ENCODE data around the gene CBX4. TPM values are rescaled to one million over a fixed set of nuclear protein-coding genes. Genes with fewer than 3 reads are reported as not detected.
A peak's percentile ranks its signal among the peaks of the same experiment; 100 is the strongest.

Gene CBX4
- 11.0 TPM for polyA plus RNA-seq (ENCODE audit: insufficient read length)

DNA sequence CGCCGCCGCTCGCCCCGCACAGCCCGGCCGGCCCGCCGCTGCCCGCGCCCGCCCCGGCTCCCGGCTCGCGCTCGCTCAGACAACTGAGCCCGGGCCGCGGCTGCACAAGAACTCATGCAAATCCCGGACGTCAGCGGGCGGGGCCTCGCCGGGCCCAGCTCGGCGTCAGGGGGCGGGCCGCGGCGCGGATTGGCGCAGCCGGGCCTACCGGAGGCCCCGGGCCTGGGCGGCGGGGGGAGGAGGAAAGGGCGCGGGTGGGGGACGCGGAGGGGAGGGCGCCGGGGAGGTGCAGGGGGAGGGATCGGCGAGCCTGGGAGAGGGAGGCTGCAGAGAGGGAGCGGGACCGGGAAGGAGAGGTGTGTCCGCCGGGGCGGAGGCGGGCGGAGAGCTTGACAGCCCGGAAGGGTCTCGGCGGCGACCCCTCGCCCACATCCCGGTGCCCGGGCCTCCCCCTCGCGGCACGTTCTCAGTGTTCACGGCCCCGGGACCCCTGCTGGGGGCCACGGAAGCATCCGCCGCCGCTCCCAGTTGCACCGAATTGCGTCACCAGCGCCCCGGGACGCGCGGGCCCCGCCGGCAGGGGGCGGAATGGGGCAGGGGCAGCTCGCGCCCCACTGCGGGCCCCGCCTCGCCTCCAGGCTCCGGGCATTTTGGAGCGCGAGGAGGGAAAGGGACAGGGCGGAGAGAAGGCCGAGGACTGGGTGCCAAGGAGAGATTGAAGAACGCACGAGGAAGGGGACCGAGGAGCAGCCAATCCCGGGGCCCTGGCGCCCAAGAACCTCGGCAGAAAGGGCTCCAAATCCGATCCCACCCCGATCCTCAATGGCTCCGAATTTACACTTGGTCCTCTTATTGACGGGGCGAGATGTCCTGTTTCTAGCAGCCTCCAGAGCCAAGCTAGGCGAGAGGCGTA is at the start of gene CBX4:
Gene CBX4 (minus strand): TSS at position 85 of the 913 bp plus-strand sequence. CDS start 189 bp downstream, outside the sequence.
- peak; percentile 94 for DNase-seq

DNA sequence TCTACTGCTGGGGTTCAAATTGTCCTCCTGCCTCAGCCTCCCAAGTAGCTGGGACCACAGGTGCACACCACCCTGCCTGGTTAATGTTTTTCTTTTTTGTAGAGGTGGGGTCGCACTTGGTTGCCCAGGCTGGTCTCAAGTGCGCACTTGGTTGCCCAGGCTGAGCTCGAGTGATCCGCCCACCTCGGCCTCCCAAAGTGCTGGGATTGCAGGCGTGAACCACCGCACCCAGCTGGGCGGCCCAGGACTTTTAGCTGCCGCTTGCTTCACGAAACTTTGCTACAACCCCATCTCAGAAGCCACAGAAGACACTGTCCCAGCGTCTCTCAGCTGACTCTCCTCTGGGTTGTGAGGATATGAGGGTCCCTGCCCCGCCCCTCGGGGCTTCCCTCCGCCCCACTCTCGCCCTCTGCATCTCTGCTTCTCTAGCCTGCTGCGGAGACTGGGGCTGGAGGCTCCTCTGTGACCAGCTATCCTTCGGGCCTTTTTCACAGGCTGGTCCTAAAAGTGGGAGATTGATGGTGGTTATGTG is 48.8 kb upstream of the CBX4 start:
- no peak for DNase-seq

DNA sequence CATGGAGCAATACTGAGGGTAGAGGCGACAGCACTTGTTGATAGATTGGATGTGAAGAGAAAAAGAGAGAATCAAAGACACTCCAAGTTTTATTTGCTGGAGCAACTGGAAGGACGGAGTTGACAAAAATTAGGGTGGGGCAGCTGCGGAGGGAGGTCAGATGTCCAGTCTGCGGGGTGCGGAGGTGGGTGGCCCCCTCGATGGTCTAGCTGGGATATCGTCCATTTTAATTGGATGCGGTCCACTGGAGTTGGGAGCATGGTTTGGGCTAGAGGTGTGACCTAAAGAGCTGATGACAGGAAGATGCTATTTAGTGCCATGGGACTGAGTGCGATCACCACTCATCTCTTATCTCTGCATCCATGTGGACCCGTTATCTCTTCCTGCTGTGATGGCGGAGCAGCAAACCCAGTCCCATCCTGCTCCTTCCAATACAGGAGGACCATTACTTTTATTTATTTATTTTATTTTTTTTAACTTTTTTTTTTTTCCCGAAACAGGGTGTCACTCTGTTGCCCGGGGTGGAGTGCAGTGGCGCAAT is 48.3 kb upstream of the CBX4 start:
- no peak for DNase-seq

DNA sequence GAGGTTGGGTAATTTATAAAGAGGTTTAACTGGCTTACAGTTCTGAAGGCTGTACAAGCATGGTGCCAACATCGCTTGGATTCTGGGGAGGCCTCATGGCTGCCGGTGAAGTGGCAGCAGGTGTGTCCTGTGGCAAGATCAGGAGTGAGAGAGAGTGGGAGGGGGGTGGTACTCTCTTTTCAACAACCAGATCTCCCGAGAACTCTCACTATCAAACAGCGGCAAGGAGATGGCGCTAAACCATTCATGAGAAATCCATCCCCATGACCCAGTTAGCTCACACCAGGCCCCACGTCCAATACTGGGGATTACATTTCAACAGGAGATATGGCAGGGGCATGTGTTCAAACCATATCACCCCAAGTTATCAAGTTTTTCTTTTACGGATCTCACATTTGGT is 44.0 kb upstream of the CBX4 start:
- DNase-seq = no peak

DNA sequence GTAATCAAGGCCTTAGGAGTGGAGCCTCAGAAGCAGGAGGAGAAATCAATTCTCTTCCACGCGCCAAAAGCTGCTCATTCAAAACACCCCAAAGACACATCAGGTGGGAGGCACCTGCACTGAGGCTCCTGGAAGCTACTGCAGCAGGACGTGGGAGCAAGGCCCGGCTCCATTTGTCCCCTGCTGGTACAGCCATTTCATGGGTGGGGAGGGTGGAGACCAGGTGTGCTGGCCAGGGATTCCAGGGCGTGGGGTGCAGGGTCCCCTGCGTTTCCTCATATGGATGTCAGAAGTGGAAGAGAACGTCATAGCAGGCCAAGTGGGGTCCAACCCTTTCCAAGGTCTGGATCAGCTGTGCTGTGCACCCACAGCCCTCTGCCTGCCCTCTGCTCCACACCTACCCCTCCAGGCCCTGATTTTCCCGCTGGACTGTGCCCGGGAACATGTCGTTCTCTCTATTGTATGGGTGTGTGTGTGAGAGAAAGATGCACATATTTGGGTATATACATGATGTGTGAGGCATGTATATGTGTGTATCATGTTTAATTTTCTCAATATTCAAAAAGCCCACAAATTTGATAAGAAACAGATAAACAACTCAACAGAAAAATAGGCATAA is 39.2 kb upstream of the CBX4 start:
- no peak for DNase-seq

DNA sequence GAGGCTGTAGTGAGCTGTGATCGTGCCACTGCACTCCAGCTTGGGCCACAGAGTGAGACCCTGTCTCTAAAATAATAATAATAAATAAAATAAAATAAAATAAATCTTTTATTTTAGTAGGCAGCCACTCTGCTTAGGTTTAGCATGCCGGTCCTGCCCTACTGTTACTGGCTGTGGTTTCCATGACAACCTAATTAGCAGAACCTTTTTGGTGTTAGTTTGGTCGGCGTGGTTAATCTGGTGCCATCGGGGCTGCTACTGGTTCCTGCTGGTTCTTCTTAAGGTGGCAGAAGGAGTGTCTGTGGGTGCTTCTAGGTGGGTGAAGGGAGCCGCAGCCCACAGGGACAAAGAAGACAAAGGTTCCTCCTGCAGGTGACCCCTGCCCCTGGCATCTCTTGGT is 37.8 kb upstream of the CBX4 start:
- DNase-seq = no peak

DNA sequence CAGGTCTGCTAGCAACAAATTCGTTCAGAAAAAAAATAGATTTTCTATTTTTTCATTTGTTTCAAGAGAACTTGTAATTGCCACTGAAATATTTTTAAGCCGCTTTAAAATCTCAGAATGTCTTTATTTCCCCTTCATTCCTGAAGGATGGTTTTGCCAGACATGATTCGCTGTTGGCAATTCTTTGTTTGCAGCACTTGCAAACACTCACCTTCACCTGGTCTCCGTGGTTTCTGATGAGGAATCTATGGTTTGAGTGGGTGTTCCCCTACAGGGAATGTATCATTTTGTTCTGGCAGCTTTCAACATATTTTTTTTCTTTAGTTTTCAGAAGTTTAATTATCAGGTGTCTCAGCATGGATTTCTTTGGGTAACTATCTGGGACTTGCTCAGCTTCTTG is 36.3 kb upstream of the CBX4 start:
- DNase-seq = no peak

DNA sequence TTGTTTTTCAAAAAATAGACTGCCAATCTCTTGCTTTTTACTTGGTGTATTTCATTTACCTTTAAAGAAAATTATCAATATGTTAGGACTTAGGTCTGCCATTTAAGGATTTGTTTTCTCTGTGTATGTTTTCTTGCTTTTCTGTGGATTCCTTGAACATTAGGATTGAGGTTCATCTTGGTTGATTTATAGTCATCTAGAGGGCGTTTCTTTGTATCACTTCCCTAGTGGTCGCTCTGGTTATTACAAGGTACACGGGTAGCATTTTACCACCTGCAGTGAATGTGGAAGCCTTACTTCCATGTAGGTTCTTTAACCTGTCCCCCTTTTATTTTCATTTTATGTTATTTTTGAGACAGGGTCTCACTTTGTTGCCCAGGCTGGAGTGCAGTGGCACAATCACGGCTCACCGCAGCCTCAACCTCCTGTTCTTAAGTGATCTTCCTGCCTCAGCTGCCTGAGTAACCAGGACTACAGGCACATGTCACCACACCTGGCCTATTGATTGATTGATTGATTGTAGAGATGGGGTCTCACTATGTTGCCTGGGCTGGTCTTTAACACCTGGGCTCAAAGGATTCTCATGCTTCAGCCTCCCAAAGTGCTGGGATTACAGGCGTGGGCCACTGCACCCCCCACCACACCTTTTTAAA is 35.2 kb upstream of the CBX4 start:
- no peak for DNase-seq

DNA sequence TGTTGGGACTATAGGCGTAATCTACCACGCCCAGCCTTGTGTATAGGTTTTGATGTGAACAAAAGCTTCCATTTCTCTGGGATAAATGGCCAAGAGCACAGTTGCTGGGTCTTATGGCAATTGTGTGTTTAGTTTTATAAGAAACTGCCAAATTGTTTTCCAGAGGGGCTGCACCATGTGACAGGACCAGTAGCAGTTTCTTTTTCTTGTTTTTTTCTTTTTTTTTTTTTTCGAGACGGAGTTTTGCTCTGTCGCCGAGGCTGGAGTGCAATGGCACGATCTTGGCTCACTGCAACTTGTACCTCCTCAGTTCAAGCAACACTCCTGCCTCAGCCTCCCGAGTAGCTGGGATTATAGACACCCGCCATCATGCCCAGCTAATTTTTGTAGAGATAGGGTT is 34.3 kb upstream of the CBX4 start:
- no peak for DNase-seq

DNA sequence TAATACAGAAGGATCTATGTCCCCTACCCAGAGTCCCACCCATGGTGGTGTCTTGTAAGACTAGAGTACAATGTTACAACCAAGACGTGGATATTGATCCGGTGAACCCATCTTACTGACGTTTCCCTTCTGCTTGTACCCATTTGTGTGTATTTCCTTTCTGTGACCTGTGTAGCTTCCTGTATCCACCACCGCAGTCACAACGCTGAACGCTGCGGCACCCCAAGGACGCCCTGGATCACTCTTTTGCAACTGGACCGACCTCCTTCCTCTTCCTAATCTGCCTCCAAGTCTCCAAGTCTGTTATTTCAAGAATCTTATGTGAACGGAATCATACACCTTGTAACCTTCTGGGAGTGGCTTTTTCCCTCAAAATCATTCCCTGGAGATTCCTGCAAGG is 33.5 kb upstream of the CBX4 start:
- DNase-seq = no peak

DNA sequence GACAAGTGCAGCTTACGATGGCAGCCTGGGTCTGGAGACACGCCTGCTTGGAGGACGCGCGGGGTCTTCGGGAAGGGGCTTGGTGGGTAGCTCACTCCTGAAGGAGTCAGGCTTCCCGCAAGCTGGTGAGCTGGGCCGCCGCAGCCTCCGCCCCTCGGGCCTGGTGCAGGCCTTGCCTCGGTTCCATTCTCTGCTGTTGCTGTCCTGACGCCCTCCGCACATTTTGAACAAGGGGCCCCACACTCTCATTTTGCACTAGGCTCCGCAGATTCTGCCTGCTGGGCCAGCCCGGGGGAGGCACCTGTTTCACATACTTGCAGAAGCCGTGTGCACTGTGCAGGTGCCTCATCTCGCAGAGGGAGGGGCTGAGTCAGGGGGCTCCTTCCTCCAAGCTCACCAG is 31.9 kb upstream of the CBX4 start:
- DNase-seq = no peak

DNA sequence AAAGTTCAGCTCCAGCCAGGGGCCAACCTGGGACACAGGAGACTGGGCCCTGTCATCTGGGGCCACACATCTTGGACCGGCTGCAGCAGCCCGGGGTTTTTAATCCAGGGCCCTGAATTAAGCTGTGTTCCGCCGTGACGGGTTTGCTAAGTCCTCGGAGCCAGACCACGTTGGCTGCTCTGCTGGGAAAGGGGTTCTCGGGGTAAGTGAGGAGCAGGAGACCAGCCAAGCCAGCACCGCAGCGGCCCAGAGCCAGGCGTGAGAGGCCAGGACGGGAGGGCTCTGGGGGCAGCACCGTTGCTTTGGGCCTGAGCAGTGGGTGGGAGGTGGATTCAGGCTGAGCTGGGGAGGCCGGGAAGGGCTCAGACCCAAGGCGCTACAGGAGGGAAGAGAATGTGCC is 31.3 kb upstream of the CBX4 start:
- no peak for DNase-seq

DNA sequence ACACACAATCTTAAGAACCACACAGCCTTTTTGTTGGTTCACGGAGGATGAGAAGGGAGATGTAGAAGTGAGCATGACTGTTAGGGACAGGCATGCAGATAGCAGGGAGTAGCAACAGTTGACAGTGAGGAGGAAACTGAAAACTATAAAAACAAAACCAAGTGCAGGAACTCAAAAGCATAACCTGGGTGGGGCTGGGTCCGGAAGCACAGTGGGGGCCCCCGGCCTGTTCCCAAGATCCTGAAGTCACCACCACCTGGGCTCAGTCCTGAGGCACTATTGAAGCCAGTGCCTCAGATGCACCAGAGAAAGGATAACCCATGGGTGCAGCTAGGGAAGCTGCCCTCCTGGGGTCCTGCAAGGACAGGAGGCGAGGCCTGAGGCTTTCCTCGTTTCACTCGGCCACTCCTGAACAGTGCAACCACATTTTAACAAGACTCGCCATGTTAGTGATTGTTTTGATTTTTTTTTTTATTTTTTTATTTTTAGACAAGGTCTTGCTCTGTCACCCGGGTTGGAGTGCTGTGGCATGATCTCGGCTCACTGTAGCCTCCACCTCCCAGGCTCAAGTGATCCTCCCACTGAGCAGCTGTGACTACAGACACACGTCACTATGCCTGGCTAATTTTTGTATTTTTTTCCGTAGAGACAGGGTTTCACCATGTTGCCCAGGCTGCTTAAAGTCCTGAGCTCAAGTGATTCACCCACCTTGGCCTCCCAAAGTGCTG is 27.7 kb upstream of the CBX4 start:
- DNase-seq = no peak

DNA sequence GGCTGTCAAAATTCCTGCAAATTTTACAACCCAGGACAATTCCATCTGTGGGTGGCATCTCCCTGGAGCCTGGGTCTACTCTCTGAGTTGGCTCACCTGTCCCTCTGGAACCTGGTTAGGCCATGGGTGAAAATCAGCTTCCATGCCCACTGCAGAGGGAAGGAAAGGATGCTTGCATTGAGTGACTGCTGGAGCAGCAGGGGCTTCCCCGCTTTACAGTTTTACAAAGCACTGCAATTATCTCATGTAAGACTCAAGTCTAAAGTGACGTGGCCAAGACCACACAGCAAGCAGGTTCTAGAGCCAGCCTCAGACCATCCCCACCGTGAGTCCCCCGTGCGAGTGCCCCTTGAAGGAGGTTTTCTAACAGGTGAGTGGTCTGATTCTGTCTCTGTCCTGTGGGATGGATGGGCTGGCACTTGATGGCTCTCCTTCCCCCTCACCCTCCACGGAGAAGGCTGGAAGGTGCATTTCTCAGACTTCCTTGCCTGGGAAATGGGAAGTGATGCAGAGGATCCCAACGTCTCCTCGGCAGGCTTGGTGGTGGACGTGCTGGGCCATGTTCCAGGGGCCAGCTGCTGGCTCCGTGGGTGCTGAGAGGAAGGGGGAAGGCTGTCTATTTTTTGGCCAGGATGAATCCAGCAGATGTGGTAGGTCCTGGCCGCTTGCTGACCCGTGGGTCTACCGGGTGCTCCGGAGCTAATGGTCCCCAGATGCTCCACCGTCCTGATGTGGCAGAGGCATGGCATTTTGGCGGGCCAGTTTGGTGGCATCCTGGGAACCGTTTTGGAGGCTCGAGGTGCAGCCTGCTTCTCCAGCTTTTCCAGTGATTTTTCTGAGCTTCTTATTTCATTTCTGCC is 26.3 kb upstream of the CBX4 start:
- DNase-seq = no peak

DNA sequence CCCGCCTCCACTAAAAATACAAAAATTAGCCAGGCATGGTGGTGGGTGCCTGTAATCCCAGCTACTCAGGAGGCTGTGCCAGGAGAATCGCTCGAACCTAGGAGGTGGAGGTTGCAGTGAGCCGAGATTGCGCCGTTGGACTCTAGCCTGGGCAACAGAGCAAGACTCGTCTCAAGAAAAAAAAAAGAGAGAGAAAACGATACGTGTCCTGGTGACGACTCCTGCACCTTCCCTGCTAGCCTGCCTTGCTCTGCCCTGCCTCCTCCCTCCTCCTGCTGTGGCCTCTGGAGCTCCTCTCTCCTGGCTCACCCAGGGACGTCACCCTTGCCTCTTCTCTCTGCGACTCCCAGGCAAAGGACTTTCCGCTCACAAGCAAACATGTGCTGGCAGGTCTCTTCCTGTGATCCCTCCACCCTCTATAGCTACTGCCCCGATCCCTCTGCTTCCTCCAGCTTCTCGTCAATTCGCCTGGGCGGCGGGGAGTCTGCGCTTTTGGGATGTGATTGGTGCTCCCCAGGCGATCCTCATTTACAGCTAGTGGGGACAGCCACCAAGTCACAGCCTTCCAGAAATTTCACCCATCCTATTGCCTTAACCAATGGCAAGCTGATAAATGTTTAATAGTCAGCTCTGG is 25.5 kb upstream of the CBX4 start:
- no peak for DNase-seq

DNA sequence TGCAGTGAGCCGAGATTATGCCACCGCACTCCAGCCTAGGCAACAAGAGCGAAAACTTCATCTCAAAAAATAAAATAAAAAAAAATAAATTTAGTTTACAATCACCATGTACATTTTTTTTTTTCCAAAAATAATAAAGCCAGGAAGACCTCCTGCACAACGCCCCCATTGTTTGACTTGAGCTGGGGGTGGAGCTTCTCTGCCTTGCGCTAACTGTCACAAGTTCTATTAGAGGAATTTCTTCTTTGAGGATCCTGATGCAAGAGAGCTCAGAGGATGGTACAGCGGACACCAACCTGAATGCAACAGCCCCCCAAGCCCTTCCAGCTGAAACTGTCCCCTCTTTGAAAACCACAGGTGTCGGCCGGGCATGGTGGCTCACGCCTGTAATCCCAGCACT is 24.9 kb upstream of the CBX4 start:
- DNase-seq = no peak

DNA sequence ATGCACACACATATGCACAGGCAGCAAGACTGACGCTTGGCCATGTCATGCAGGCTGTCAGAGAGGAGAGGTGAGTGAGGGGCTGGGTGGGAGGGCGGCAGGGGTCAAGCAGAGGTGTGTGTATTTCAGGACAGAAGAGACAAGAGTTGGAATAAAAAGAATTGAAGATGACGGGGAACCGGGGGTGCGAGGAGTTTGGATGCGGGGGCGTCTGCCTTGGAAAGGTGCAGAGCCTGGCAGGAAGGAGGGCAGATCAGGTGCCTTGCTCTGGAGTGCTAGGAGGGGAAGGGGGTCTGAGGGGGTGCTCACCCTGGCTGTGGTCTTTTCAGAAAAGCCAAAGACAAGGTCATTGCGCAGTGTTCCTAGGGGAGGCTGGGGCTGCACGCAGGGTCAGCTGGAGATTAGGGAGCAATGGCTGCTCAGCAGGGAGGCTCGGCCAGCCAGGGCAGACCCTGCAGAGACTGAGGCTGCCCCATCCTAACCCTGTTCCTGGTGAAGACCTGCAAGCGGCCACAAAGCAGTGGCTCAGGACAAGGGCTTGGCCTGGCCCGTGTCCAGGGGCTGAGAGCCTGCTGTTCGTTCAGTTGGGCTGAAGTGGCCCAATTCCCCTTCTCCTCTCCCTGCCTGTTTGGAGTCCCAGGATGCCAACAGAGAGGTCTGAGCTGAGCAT is 23.7 kb upstream of the CBX4 start:
- no peak for DNase-seq

DNA sequence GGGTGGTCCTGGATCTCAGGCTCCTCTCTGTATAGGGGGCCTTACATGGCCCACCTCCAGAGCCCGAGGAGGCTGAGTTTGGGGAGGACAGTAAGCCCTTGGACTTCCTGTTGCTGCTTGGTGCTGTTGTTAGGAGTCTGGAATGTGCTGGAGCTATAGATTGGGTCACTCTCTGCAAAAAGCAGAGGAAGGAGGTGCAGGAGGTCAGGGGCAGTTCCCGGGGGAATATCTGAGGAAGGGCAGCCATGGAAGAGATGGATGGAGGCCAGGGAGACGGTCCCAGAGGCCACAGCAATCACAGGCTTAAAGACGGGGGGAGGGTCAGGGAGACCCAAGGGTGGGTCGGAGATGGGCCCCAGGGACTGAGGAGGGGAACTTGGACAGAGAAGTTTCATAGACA is 23.0 kb upstream of the CBX4 start:
- no peak for DNase-seq

DNA sequence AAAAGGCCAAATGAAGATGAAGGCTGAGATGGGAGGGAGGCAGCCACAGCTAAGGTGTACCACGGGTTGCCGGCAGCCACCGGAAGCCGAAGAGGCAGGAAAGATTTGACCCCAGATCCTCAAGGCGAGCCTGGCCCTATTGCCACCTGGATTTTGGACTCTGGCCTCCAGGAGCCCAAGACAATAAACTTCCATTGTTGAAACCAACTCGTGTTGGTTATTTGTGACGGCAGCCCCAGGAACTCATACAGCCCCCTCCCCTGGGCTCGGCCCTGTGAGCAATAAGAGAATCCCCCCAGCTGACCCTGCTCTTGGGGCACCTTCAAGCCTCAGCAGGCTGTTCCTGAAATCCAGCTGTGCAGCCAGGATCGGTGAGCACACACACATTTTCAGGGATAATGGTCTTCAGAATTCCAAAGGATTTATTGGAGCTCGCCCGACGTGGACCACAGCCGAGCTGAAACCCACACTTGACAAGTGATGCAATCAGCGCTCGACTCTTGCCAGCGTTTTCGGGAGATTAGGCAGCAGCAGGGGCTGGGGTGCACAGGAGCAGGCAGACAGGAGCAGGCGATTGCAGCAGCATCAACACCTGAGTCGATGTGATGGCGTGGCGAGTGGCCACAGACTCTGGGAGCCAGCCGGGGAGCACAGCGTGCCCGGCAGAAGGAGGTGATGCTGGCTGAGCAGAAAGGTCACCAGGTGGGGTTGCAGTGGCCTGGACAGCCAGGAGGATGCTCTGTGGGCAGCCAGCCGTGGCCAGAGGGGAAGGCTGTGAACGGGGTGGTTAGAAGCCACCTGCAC is 22.4 kb upstream of the CBX4 start:
- no peak for DNase-seq

All from hindlimb muscle (tissue), 1 donor.